HepG2 (cell line): ENCODE results near the gene LLGL2. TPM values are rescaled to one million over a fixed set of nuclear protein-coding genes. Genes with fewer than 3 reads are reported as not detected.

ENCODE experiments used
- BCL6 ChIP-seq: IDR thresholded peaks from 2 replicates; pipeline ENCODE4 v1.6.1; 2016; ENCODE audit warnings: missing genetic modification reagents, missing compliant biosample characterization
- E2F2 ChIP-seq: sonication (generic); formaldehyde crosslinking; IDR thresholded peaks from 2 replicates; pipeline ENCODE4 v1.4.0; 2020; ENCODE audit warnings: missing genetic modification reagents, borderline replicate concordance
- ELK4 ChIP-seq: sonication (generic); formaldehyde crosslinking; IDR thresholded peaks from 2 replicates; pipeline ENCODE4 v1.9.0; 2021; ENCODE audit warnings: missing genetic modification reagents, borderline replicate concordance
- GABPB1 ChIP-seq: IDR thresholded peaks from 2 replicates; pipeline ENCODE4 v1.6.1; 2016; ENCODE audit warnings: mild to moderate bottlenecking, missing genetic modification reagents, moderate library complexity, missing compliant biosample characterization
- HCFC1 ChIP-seq: fragments of 150-350 bp; IDR thresholded peaks from 2 replicates; pipeline ENCODE4 v1.6.1; 2014; ENCODE audit warnings: low read depth, low read length
- HIVEP1 ChIP-seq: sonication (generic); formaldehyde crosslinking; IDR thresholded peaks from 2 replicates; pipeline ENCODE4 v1.4.0; 2020; ENCODE audit warnings: mild to moderate bottlenecking, missing genetic modification reagents
- KIAA2018 ChIP-seq: sonication (generic); formaldehyde crosslinking; IDR thresholded peaks from 2 replicates; pipeline ENCODE4 v1.5.0; 2020; ENCODE audit warnings: mild to moderate bottlenecking, missing genetic modification reagents, borderline replicate concordance
- MAF1 ChIP-seq: sonication (generic); formaldehyde crosslinking; IDR thresholded peaks from 2 replicates; pipeline ENCODE4 v1.5.0; 2020; ENCODE audit warnings: missing genetic modification reagents, borderline replicate concordance
- MYNN ChIP-seq: sonication (generic); formaldehyde crosslinking; IDR thresholded peaks from 2 replicates; pipeline ENCODE4 v1.4.0; 2020; ENCODE audit warnings: mild to moderate bottlenecking, low read depth, missing genetic modification reagents
- NFIC ChIP-seq: IDR thresholded peaks from 2 replicates; pipeline ENCODE4 v1.6.1; 2012; ENCODE audit warnings: mild to moderate bottlenecking, low read length, inconsistent platforms
- NFYC ChIP-seq: IDR thresholded peaks from 2 replicates; pipeline ENCODE4 v1.6.1; 2016; ENCODE audit warnings: missing genetic modification reagents, missing compliant biosample characterization
- NONO ChIP-seq, 2 experiments: fragments of 450-650 bp in 1 of 2; sonication (generic) in 1 of 2; formaldehyde crosslinking in 1 of 2; IDR thresholded peaks in 1 of 2; conservative IDR thresholded peaks in 1 of 2; 2 replicates each; pipeline versions ENCODE4 v1.6.1 to v1.8.0; 2017 to 2022; ENCODE audit warnings: mild to moderate bottlenecking in 1 of 2, missing genetic modification reagents in 1 of 2, moderate library complexity in 1 of 2
- PRPF4 ChIP-seq: fragments of 200-400 bp; formaldehyde crosslinking; IDR thresholded peaks from 2 replicates; pipeline ENCODE4 v1.6.1; 2016; ENCODE audit warnings: low read length, low read depth; ENCODE audit not compliant: poor library complexity, severe bottlenecking
- RELA ChIP-seq: sonication (generic); formaldehyde crosslinking; IDR thresholded peaks from 2 replicates; pipeline ENCODE4 v1.4.0; 2020; ENCODE audit warnings: missing genetic modification reagents
- TCF7L2 ChIP-seq: IDR thresholded peaks from 2 replicates; pipeline ENCODE4 v1.6.1; 2011; ENCODE audit warnings: mild to moderate bottlenecking, low read depth, low read length, moderate library complexity
- ZFP37 ChIP-seq: sonication (generic); formaldehyde crosslinking; IDR thresholded peaks from 2 replicates; pipeline ENCODE4 v1.4.0; 2020; ENCODE audit warnings: missing genetic modification reagents, borderline replicate concordance
- ZNF274 ChIP-seq: sonication (generic); formaldehyde crosslinking; IDR thresholded peaks from 2 replicates; pipeline ENCODE4 v1.5.1; 2020; ENCODE audit warnings: mild to moderate bottlenecking, missing genetic modification reagents
- ZNF761 ChIP-seq: sonication (generic); formaldehyde crosslinking; conservative IDR thresholded peaks from 2 replicates; pipeline ENCODE4 v1.4.0; 2020; ENCODE audit warnings: mild to moderate bottlenecking, missing genetic modification reagents
- ZNF776 ChIP-seq: sonication (generic); formaldehyde crosslinking; IDR thresholded peaks from 2 replicates; pipeline ENCODE4 v1.4.0; 2020; ENCODE audit warnings: mild to moderate bottlenecking, missing genetic modification reagents
- polyA plus RNA-seq, 8 experiments: library from polyadenylated mRNA; depleted of rRNA in 3 of 8; stranded (reverse) in 7 of 8; unstranded in 1 of 8; fragments of >200 nt; fragmentation: Illumina TruSeq in 4 of 8; extraction: Trizol in 4 of 8; gene quantifications; 2 replicates each; pipeline versions ENCODE4 v1.2.1 to v1.2.3, GENCODE V29; 2011 to 2016; ENCODE audit warnings: low read depth in 4 of 8, missing spikeins in 1 of 8, mixed read lengths in 1 of 8; ENCODE audit not compliant: insufficient read depth in 1 of 8
- total RNA-seq, 5 experiments: library from RNA; depleted of rRNA; stranded (reverse); fragments of >200 nt; fragmentation: Illumina TruSeq; extraction: Trizol; gene quantifications; 2 replicates each; pipeline ENCODE4 v1.2.3, GENCODE V29; 2016; ENCODE audit warnings: low read depth in 1 of 5

The LLGL2 gene
- total and polyA plus RNA-seq, 2 of the 13 experiments (the other 11 are each of a cell fraction or from before 2014, with no cell fraction given), result 83.0 to 86.7 TPM

- TF ChIP-seq KIAA2018 (CRISPR knock-in tag) (no peak), GABPB1 (CRISPR knock-in tag) (peak; percentile 49; the same call in 1 of the 2 replicates), NFYC (CRISPR knock-in tag) (no peak), ZNF776 (CRISPR knock-in tag) (no peak), MYNN (CRISPR knock-in tag) (0 out of 2 replicates have a peak, but pooled peaks have one; percentile 38), HIVEP1 (CRISPR knock-in tag) (no peak; the same call in 1 of the 2 replicates), NONO (IDR thresholded peaks at IDR 0.05) (no peak), NONO (CRISPR knock-in tag; conservative IDR thresholded peaks at IDR 0.05) (no peak), PRPF4 (no peak), TCF7L2 (no peak), ELK4 (CRISPR knock-in tag) (no peak), ZNF274 (CRISPR knock-in tag) (peak; percentile 61; the same call in 1 of the 2 replicates), HCFC1 (no peak), BCL6 (CRISPR knock-in tag) (peak; percentile 97), RELA (CRISPR knock-in tag) (no peak), E2F2 (CRISPR knock-in tag) (no peak), MAF1 (CRISPR knock-in tag) (0 out of 2 replicates have a peak, but pooled peaks have one; percentile 24), NFIC (no peak), ZFP37 (CRISPR knock-in tag) (no peak), ZNF761 (CRISPR knock-in tag) (0 out of 2 replicates have a peak, but pooled peaks have one; percentile 67)
Observed at GRCh38 chr17:75552425-75553294, 27.2 kb downstream of the LLGL2 start (continued).
